A673 (cell line): ENCODE data around the gene DISP3. TPM values are rescaled to one million over a fixed set of nuclear protein-coding genes. Genes with fewer than 3 reads are reported as not detected.
A peak's percentile ranks its signal among the peaks of the same experiment; 100 is the strongest.

Experiments used
- BruUV-seq: library from RNA; stranded (reverse); fragments of 400-500 nt; replicated peaks from 2 replicates; lab custom pipeline; 2021; lab: Mats Ljungman, UMichigan
- CTCF ChIA-PET: fragments of 300-600 bp; sonication (Branson Sonifier 250); formaldehyde crosslinking; loops from one replicate; lab custom pipeline; 2022; ENCODE audit warnings: antibody characterized with exemption; lab: Charles Lee
- POLR2A ChIA-PET: fragments of 300-600 bp; sonication (Branson Sonifier 250); formaldehyde crosslinking; loops from one replicate; lab custom pipeline; 2022; ENCODE audit warnings: antibody characterized with exemption; ENCODE audit not compliant: low non-redundant PET; lab: Charles Lee
- DNase-seq: peaks from one replicate; pipeline ENCODE4 v3.0.0-alpha.2; 2015; ENCODE audit warnings: low spot score
- H3K27ac ChIP-seq: fragments of 200-600 bp; sonication (generic); 2 replicates; pipeline ENCODE4 v1.5.1; 2016; ENCODE audit warnings: mixed run types, low read depth, mild to moderate bottlenecking, mixed read lengths, antibody characterized with exemption, low read length; ENCODE audit not compliant: poor library complexity, severe bottlenecking
- H3K27me3 ChIP-seq: fragments of 200-600 bp; sonication (generic); replicated peaks from 2 replicates; pipeline ENCODE4 v1.6.1; 2017; ENCODE audit warnings: mixed run types, low read depth, mild to moderate bottlenecking, mixed read lengths, antibody characterized with exemption, low read length; ENCODE audit not compliant: insufficient read depth, poor library complexity
- H3K36me3 ChIP-seq: fragments of 200-600 bp; sonication (generic); 2 replicates; pipeline ENCODE4 v1.6.1; 2016; ENCODE audit warnings: mixed run types, mild to moderate bottlenecking, mixed read lengths, antibody characterized with exemption, low read length; ENCODE audit not compliant: insufficient read depth, poor library complexity, severe bottlenecking
- H3K4me1 ChIP-seq: fragments of 200-600 bp; sonication (generic); 2 replicates; pipeline ENCODE4 v1.6.1; 2017; ENCODE audit warnings: mixed run types, mild to moderate bottlenecking, mixed read lengths, antibody characterized with exemption, low read length; ENCODE audit not compliant: insufficient read depth, poor library complexity, severe bottlenecking
- H3K4me3 ChIP-seq: fragments of 200-600 bp; sonication (generic); 2 replicates; pipeline ENCODE4 v1.5.1; 2016; ENCODE audit warnings: low read depth, mixed run types, mild to moderate bottlenecking, mixed read lengths, low read length; ENCODE audit not compliant: poor library complexity, severe bottlenecking
- H3K9me3 ChIP-seq: fragments of 200-600 bp; sonication (generic); 2 replicates; pipeline ENCODE4 v1.6.1; 2016; ENCODE audit warnings: mixed run types, low read depth, mild to moderate bottlenecking, mixed read lengths, antibody characterized with exemption, low read length; ENCODE audit not compliant: poor library complexity, severe bottlenecking
- EZH2 ChIP-seq: fragments of 200-600 bp; sonication (generic); IDR thresholded peaks from 2 replicates; pipeline ENCODE4 v1.6.1; 2017; ENCODE audit warnings: borderline replicate concordance, low read depth, mild to moderate bottlenecking, mixed read lengths, antibody characterized with exemption, low read length; ENCODE audit not compliant: poor library complexity, severe bottlenecking
- intact Hi-C: fragments of 100-400 bp; cut with micrococcal nuclease; formaldehyde crosslinking; loops from one replicate; pipeline ENCODE4 v1.10.0; 2022; ENCODE audit not compliant: unreplicated experiment
- total RNA-seq: library from RNA; stranded (reverse); gene quantifications from 2 replicates; pipeline ENCODE4 v1.2.3, GENCODE V29; 2021
- TF ChIP-seq, protein P1 (sequence below): fragments of 300-800, 200-600 bp; sonication (generic); conservative IDR thresholded peaks from 2 replicates; pipeline ENCODE4 v1.5.1; 2017; ENCODE audit warnings: low read depth, mild to moderate bottlenecking, antibody characterized with exemption, low read length, moderate library complexity, mixed read lengths

The DISP3 gene
- total RNA-seq, 1 experiment from 2014 or later: 0.49 TPM

DNA sequence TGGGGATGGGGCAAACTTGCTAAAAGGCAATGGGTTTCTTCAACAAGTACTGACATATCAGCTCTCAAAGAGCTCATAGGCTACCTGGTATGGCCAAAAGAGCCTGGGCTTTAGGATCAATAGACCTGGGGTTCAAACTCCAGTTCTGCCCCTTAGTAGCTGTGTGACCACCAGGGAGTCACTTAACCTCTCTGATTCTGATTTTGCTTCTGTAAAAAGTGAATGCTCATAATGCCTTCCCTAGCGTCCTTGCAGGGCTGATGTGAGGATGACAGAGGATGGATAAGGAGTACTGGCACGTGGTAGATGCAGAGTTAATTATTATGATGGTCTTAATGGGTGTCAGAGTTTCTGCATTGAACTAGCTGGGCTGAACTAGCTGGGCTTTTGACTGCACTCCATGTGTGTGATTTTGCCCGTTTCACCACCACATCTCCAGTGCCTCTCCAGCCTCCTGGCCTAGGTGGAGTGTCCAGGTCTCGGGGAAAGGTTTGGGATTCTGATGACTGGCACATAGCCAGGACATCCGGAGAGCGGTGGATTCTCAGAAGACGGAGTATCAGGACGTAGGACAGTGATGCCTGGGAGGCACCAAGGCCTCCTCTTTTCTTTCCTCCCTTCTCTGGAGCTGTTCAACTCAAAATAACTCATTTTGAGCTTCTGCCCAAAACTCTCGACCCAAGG is 15.2 kb downstream of the DISP3 start:
- Histone ChIP-seq H3K27ac (no peak overlapping the region), H3K27me3 (peaks cover 43% of the 10 kb centered on the region), H3K9me3 (no peaks in the 10 kb centered on the region), H3K4me1 (no peaks in the 10 kb centered on the region), H3K4me3 (no peak overlapping the region), H3K36me3 (no peaks in the 10 kb centered on the region)
- ChIA-PET POLR2A (no interaction called here), CTCF (no interaction called here)
- intact Hi-C loops: no loop called here
- no peak for TF ChIP-seq EZH2
- TF ChIP-seq, protein P1, sequence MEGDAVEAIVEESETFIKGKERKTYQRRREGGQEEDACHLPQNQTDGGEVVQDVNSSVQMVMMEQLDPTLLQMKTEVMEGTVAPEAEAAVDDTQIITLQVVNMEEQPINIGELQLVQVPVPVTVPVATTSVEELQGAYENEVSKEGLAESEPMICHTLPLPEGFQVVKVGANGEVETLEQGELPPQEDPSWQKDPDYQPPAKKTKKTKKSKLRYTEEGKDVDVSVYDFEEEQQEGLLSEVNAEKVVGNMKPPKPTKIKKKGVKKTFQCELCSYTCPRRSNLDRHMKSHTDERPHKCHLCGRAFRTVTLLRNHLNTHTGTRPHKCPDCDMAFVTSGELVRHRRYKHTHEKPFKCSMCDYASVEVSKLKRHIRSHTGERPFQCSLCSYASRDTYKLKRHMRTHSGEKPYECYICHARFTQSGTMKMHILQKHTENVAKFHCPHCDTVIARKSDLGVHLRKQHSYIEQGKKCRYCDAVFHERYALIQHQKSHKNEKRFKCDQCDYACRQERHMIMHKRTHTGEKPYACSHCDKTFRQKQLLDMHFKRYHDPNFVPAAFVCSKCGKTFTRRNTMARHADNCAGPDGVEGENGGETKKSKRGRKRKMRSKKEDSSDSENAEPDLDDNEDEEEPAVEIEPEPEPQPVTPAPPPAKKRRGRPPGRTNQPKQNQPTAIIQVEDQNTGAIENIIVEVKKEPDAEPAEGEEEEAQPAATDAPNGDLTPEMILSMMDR: no peak
- BruUV-seq: no TSS peak
- no peak for DNase-seq

DNA sequence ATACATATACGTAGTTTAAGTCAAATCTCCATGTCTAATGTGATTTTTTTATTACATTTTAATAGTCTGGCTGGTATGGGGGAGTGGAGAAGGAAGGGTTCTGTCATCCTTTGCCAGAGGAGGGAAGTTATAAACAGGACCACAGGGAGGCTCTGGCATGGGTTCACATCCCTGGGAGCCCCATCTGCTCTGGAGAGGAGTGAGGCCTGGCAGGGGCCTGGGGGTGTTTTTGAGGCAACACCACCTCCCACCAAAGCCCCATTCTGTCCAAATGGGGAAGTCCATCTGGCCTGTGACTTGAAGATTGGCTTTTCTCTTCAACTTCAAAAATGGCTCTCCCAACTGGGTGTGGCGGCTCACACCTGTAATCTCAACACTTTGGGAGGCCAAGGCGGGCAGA is 15.8 kb downstream of the DISP3 start:
- BruUV-seq: no TSS peak
- no peak for TF ChIP-seq EZH2
- TF ChIP-seq, protein P1: no peak

DNA sequence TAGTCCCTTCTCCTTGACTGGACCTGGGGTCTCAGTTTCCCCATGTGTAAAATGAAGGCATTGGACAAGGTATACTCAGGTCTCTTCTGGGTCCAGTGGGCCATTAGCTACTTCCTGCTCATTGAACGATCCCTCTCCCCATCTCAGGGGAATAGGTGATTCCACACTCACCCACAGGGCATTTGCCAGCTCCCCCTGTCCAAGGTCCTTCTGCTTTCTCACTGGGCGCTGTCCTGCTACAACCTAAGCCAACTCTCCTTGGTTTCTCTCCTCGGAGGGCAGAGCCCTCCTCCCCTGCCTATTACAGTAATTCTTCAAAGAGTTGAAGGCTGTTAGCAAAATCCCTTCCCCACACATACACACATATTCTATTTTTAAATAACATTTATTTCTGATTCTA is 16.6 kb downstream of the DISP3 start:
- Histone ChIP-seq H3K9me3 (no peaks in the 10 kb centered on the region), H3K36me3 (no peaks in the 10 kb centered on the region), H3K27me3 (peaks cover 46% of the 10 kb centered on the region), H3K4me1 (no peaks in the 10 kb centered on the region), H3K27ac (no peak overlapping the region), H3K4me3 (no peak overlapping the region)
- DNase-seq: no peak
- ChIA-PET POLR2A (no interaction called here), CTCF (no interaction called here)
- BruUV-seq: no TSS peak
- intact Hi-C loops: no loop called here
- TF ChIP-seq, protein P1: no peak
- no peak for TF ChIP-seq EZH2

More for the DNA sequence above, 15.8 kb downstream of the DISP3 start:
- Histone ChIP-seq H3K27me3 (peaks cover 42% of the 10 kb centered on the region), H3K36me3 (no peaks in the 10 kb centered on the region), H3K4me3 (no peak overlapping the region), H3K9me3 (no peaks in the 10 kb centered on the region), H3K27ac (no peak overlapping the region), H3K4me1 (no peaks in the 10 kb centered on the region)
- intact Hi-C loops: no loop called here
- peak; percentile 14 for DNase-seq
- POLR2A ChIA-PET: no interaction called here
- CTCF ChIA-PET: no interaction called here
